ENCODE measurements around the gene ENDOG.

DNA sequence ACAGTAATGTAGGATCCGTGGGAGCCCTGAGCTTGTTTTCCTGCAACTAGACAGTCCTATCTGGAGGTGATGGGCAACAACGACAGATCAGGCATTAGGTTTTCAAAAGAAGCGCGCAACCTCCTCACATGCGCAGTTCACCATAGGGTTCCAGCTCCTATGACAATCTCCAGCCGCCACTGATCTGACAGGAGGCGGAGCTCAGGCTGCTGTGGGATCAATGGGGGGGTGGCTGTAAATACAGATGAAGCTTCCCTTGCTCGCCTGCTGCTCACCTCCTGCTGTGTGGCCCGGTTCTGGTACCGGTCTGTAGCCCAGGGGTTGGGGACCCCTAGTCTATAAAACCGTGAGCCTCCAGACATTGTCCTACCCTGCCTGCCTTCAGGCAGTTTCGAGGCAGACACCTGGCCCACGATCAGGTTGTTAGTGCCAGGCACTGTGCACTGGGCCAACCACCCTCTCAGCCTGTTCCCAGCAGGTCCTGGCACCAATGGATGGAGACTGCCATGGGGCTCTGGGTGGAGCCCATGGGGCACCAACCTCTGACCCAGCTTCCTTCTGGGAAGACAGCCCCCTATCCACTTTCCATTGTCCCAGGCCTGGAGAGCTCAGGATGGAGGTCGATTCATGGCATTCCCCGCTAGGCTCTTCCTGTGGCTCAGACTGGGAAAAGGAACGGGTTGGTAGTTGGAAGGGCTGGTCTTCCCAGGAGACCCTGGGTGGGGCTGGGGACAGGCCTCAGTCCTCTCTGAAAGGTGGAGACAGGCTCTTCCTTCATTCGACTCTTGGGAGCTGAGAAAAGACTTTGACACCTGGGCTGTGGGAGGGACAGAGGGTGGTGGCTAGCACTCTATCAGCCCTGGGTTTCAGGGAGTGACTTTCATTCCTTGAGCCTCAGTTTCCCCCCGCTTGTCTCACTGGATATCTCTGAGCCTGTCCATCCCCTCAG is 1.7 kb downstream of the ENDOG start:
- TF ChIP-seq, protein P1, sequence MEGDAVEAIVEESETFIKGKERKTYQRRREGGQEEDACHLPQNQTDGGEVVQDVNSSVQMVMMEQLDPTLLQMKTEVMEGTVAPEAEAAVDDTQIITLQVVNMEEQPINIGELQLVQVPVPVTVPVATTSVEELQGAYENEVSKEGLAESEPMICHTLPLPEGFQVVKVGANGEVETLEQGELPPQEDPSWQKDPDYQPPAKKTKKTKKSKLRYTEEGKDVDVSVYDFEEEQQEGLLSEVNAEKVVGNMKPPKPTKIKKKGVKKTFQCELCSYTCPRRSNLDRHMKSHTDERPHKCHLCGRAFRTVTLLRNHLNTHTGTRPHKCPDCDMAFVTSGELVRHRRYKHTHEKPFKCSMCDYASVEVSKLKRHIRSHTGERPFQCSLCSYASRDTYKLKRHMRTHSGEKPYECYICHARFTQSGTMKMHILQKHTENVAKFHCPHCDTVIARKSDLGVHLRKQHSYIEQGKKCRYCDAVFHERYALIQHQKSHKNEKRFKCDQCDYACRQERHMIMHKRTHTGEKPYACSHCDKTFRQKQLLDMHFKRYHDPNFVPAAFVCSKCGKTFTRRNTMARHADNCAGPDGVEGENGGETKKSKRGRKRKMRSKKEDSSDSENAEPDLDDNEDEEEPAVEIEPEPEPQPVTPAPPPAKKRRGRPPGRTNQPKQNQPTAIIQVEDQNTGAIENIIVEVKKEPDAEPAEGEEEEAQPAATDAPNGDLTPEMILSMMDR (IDR thresholded peaks at IDR 0.05; ENCODE audit: insufficient read depth, low read depth, low read length) = no peak
- no peak for TF ChIP-seq EZH2 (IDR thresholded peaks at IDR 0.05; ENCODE audit: insufficient read depth, low read length)

All from astrocyte (in vitro differentiated cells and primary cell).